ENCODE measurements around the gene GPANK1.

DNA sequence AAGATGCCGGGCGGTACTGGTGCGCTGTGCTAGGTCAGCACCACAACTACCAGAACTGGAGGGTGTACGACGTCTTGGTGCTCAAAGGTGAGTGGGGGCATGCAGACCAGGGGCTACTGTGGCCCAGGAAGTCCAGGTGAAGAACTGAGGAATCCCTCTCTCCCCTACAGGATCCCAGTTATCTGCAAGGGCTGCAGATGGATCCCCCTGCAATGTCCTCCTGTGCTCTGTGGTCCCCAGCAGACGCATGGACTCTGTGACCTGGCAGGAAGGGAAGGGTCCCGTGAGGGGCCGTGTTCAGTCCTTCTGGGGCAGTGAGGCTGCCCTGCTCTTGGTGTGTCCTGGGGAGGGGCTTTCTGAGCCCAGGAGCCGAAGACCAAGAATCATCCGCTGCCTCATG is 42.9 kb upstream of the GPANK1 start:
- TF ChIP-seq, protein P1, sequence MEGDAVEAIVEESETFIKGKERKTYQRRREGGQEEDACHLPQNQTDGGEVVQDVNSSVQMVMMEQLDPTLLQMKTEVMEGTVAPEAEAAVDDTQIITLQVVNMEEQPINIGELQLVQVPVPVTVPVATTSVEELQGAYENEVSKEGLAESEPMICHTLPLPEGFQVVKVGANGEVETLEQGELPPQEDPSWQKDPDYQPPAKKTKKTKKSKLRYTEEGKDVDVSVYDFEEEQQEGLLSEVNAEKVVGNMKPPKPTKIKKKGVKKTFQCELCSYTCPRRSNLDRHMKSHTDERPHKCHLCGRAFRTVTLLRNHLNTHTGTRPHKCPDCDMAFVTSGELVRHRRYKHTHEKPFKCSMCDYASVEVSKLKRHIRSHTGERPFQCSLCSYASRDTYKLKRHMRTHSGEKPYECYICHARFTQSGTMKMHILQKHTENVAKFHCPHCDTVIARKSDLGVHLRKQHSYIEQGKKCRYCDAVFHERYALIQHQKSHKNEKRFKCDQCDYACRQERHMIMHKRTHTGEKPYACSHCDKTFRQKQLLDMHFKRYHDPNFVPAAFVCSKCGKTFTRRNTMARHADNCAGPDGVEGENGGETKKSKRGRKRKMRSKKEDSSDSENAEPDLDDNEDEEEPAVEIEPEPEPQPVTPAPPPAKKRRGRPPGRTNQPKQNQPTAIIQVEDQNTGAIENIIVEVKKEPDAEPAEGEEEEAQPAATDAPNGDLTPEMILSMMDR (IDR thresholded peaks at IDR 0.05), result no peak
- no peak for TF ChIP-seq EZH2 (IDR thresholded peaks at IDR 0.05)
- no peak for TF ChIP-seq EZH2phosphoT487 (IDR thresholded peaks at IDR 0.05)

Measured in neural progenitor cell (in vitro differentiated cells).